HepG2 (cell line): ENCODE data around the gene MIA2. TPM values are rescaled to one million over a fixed set of nuclear protein-coding genes. Genes with fewer than 3 reads are reported as not detected.

Experiments used
- ATAC-seq: fragments of 200-7000 bp; cut with Tn5 transposase; 3 replicates; pipeline ENCODE4 v1.9.1; 2020; ENCODE audit warnings: mild to moderate bottlenecking, moderate library complexity
- BruUV-seq: library from RNA; stranded (reverse); fragments of 400-500 nt; replicated peaks from 2 replicates; lab custom pipeline; 2021; lab: Mats Ljungman, UMichigan
- CTCF ChIA-PET: fragments of 300-600 bp; formaldehyde crosslinking; extraction: SDS; loops from one replicate; lab custom pipeline; 2021; ENCODE audit warnings: low total read pairs, inconsistent platforms, low intra/inter-chr PET ratio; lab: Yijun Ruan, JAX
- POLR2A ChIA-PET: fragments of 350-600 bp; sonication (Branson Sonifier 250); formaldehyde crosslinking; loops from one replicate; lab custom pipeline; 2020; ENCODE audit warnings: antibody characterized with exemption, inconsistent platforms; lab: Yijun Ruan, JAX
- DNase-seq: peaks from one replicate; pipeline ENCODE4 v3.0.0-alpha.2; 2015; ENCODE audit warnings: low spot score
- FAIRE-seq: peaks from 3 replicates; lab custom pipeline; 2011; peaks lifted over from hg19 to GRCh38; lab: Jason Lieb, UNC
- H2AFZ ChIP-seq: one replicate; pipeline ENCODE4 v1.6.1; 2011; ENCODE audit warnings: low read length, inconsistent platforms
- H3K27ac ChIP-seq: fragments of 300-600 bp; 3 replicates; pipeline ENCODE4 v1.8.0; 2011; ENCODE audit warnings: mixed run types, mild to moderate bottlenecking, mixed read lengths, low read length, inconsistent platforms; ENCODE audit not compliant: insufficient read depth; ENCODE audit errors: extremely low read length
- H3K27me3 ChIP-seq, 2 experiments: fragments of 200-600 bp in 1 of 2; 2 replicates in 1 of 2; 3 replicates in 1 of 2; pipeline versions ENCODE4 v1.6.0 to v1.8.0; 2011; ENCODE audit warnings: low read length in 2 of 2, mild to moderate bottlenecking in 2 of 2, moderate library complexity in 2 of 2, inconsistent platforms in 1 of 2; ENCODE audit not compliant: insufficient read depth in 2 of 2, control insufficient read depth in 1 of 2
- H3K36me3 ChIP-seq, 2 experiments: fragments of 200-600 bp in 1 of 2; replicated peaks in 1 of 2; 2 replicates in 1 of 2; 3 replicates in 1 of 2; pipeline versions ENCODE4 v1.5.1 to v1.8.0; 2011; ENCODE audit warnings: low read length in 2 of 2, inconsistent platforms in 1 of 2; ENCODE audit not compliant: insufficient read depth in 2 of 2, control insufficient read depth in 1 of 2
- H3K4me1 ChIP-seq: 2 replicates; pipeline ENCODE4 v1.5.1; 2012; ENCODE audit warnings: low read length, inconsistent platforms; ENCODE audit not compliant: insufficient read depth
- H3K4me2 ChIP-seq: 2 replicates; pipeline ENCODE4 v1.6.0; 2011; ENCODE audit warnings: low read depth, low read length, inconsistent platforms
- H3K4me3 ChIP-seq, 3 experiments: fragments of 200-600 bp in 1 of 3; sonication (generic), shearing (Covaris generic) in 1 of 3; replicated peaks in 1 of 3; 2 replicates each; pipeline ENCODE4 v1.5.1; 2011 to 2016; ENCODE audit warnings: low read length in 3 of 3, inconsistent platforms in 2 of 3, low read depth in 2 of 3, mild to moderate bottlenecking in 2 of 3, control low read depth in 1 of 3, mixed read lengths in 1 of 3; ENCODE audit not compliant: insufficient read depth in 1 of 3
- H3K79me2 ChIP-seq: one replicate; pipeline ENCODE4 v1.6.1; 2011; ENCODE audit warnings: low read length, inconsistent platforms; ENCODE audit not compliant: insufficient read depth
- H3K9ac ChIP-seq: 2 replicates; pipeline ENCODE4 v1.6.0; 2011; ENCODE audit warnings: mild to moderate bottlenecking, low read depth, low read length, inconsistent platforms; ENCODE audit not compliant: insufficient read depth
- H3K9me3 ChIP-seq: 2 replicates; pipeline ENCODE4 v1.5.1; 2012; ENCODE audit warnings: mild to moderate bottlenecking, low read length
- H4K20me1 ChIP-seq: 2 replicates; pipeline ENCODE4 v1.6.0; 2011; ENCODE audit warnings: inconsistent platforms, mild to moderate bottlenecking, low read length, moderate library complexity; ENCODE audit not compliant: insufficient read depth
- ATAD3A ChIP-seq: sonication (generic); formaldehyde crosslinking; IDR thresholded peaks from 2 replicates; pipeline ENCODE4 v1.4.0; 2020; ENCODE audit warnings: missing genetic modification reagents
- ATF1 ChIP-seq: IDR thresholded peaks from 2 replicates; pipeline ENCODE4 v1.6.1; 2016; ENCODE audit warnings: mild to moderate bottlenecking, control low read depth
- CHD2 ChIP-seq: IDR thresholded peaks from 2 replicates; pipeline ENCODE4 v1.6.1; 2011; ENCODE audit warnings: low read depth, low read length, improper control_type of control experiment
- EHMT2 ChIP-seq: fragments of 200-600 bp; sonication (generic); IDR thresholded peaks from 2 replicates; pipeline ENCODE4 v1.7.0; 2017; ENCODE audit warnings: antibody characterized with exemption, low read depth, low read length, borderline replicate concordance
- EP300 ChIP-seq, 3 experiments: sonication (generic) in 1 of 3; formaldehyde crosslinking in 1 of 3; IDR thresholded peaks; 2 replicates each; pipeline versions ENCODE4 v1.5.1 to v1.6.1; 2011 to 2020; ENCODE audit warnings: low read depth in 2 of 3, low read length in 2 of 3, borderline replicate concordance in 1 of 3, improper control_type of control experiment in 1 of 3, mild to moderate bottlenecking in 1 of 3, missing genetic modification reagents in 1 of 3, moderate library complexity in 1 of 3
- FOXM1 ChIP-seq: sonication (generic); formaldehyde crosslinking; IDR thresholded peaks from 2 replicates; pipeline ENCODE4 v1.5.0; 2020; ENCODE audit warnings: missing genetic modification reagents
- HNF4A ChIP-seq: sonication (generic); formaldehyde crosslinking; IDR thresholded peaks from 2 replicates; pipeline ENCODE4 v1.4.0; 2020; ENCODE audit warnings: missing genetic modification reagents
- NFE2 ChIP-seq: sonication (generic); formaldehyde crosslinking; IDR thresholded peaks from 2 replicates; pipeline ENCODE4 v1.4.0; 2020; ENCODE audit warnings: missing genetic modification reagents
- NFE2L2 ChIP-seq: fragments of 150-350 bp; IDR thresholded peaks from 2 replicates; pipeline ENCODE4 v1.6.1; 2014; ENCODE audit warnings: low read length
- PAF1 ChIP-seq: IDR thresholded peaks from 2 replicates; pipeline ENCODE4 v1.6.1; 2016; ENCODE audit warnings: missing genetic modification reagents, missing compliant biosample characterization
- RBM22 ChIP-seq: fragments of 200-400 bp; formaldehyde crosslinking; optimal IDR thresholded peaks from 2 replicates; pipeline ENCODE3; 2017; ENCODE audit warnings: mild to moderate bottlenecking, low read length, moderate library complexity
- SIN3A ChIP-seq: IDR thresholded peaks from 2 replicates; pipeline ENCODE4 v1.6.1; 2011; ENCODE audit warnings: low read depth, mild to moderate bottlenecking, control low read depth, low read length, borderline replicate concordance
- SIX4 ChIP-seq: sonication (generic); formaldehyde crosslinking; IDR thresholded peaks from 2 replicates; pipeline ENCODE4 v1.4.0; 2020; ENCODE audit warnings: missing genetic modification reagents
- TBX3 ChIP-seq: fragments of 450-650 bp; IDR thresholded peaks from 2 replicates; pipeline ENCODE4 v1.6.1; 2017; ENCODE audit warnings: antibody characterized with exemption, mild to moderate bottlenecking, inconsistent platforms, borderline replicate concordance
- ZNF17 ChIP-seq: sonication (generic); formaldehyde crosslinking; IDR thresholded peaks from 2 replicates; pipeline ENCODE4 v1.5.0; 2020; ENCODE audit warnings: mild to moderate bottlenecking, missing genetic modification reagents
- ZNF280B ChIP-seq: sonication (generic); formaldehyde crosslinking; IDR thresholded peaks from 2 replicates; pipeline ENCODE4 v1.5.0; 2020; ENCODE audit warnings: missing genetic modification reagents, mild to moderate bottlenecking, borderline replicate concordance
- ZNF609 ChIP-seq: sonication (generic); formaldehyde crosslinking; IDR thresholded peaks from 2 replicates; pipeline ENCODE4 v1.4.0; 2020; ENCODE audit warnings: mild to moderate bottlenecking, missing genetic modification reagents, borderline replicate concordance
- ZNF737 ChIP-seq: sonication (generic); formaldehyde crosslinking; IDR thresholded peaks from 2 replicates; pipeline ENCODE4 v1.5.0; 2020; ENCODE audit warnings: missing genetic modification reagents, mild to moderate bottlenecking, borderline replicate concordance
- ZSCAN31 ChIP-seq: sonication (generic); formaldehyde crosslinking; IDR thresholded peaks from 2 replicates; pipeline ENCODE4 v1.5.0; 2020; ENCODE audit warnings: low read depth, mild to moderate bottlenecking, missing genetic modification reagents
- WGBS: methylation state at CpG from one replicate; pipeline ENCODE4 v1.1.6; 2017; ENCODE audit warnings: low lambda C conversion rate; 5-methylcytosine and 5-hydroxymethylcytosine counted together
- in situ Hi-C: cut with HindIII; loops from 2 replicates; pipeline ENCODE4 v1.10.0; 2017; ENCODE audit warnings: low pct_unique_long_range_greater_than_20kb; ENCODE audit not compliant: extremely low pct_ligation_motif_present
- intact Hi-C: fragments of 100-400 bp; cut with micrococcal nuclease; formaldehyde crosslinking; loops from one replicate; pipeline ENCODE4 v1.10.0; 2022; ENCODE audit not compliant: unreplicated experiment
- polyA plus RNA-seq, 8 experiments: library from polyadenylated mRNA; depleted of rRNA in 3 of 8; stranded (reverse) in 7 of 8; unstranded in 1 of 8; fragments of >200 nt; fragmentation: Illumina TruSeq in 4 of 8; extraction: Trizol in 4 of 8; gene quantifications; 2 replicates each; pipeline versions ENCODE4 v1.2.1 to v1.2.3, GENCODE V29; 2011 to 2016; ENCODE audit warnings: low read depth in 4 of 8, missing spikeins in 1 of 8, mixed read lengths in 1 of 8; ENCODE audit not compliant: insufficient read depth in 1 of 8
- total RNA-seq, 5 experiments: library from RNA; depleted of rRNA; stranded (reverse); fragments of >200 nt; fragmentation: Illumina TruSeq; extraction: Trizol; gene quantifications; 2 replicates each; pipeline ENCODE4 v1.2.3, GENCODE V29; 2016; ENCODE audit warnings: low read depth in 1 of 5

Gene MIA2
- total and polyA plus RNA-seq, 2 of the 13 experiments (the other 11 are each of a cell fraction or from before 2014, with no cell fraction given), result 134 to 158 TPM

GRCh38 chr14:39376667-39377403, 143.1 kb downstream of the MIA2 start:
- Histone ChIP-seq H3K9ac (no peak overlapping the region), H3K27me3 (no peaks in the 10 kb centered on the region), H3K4me3 (no peak overlapping the region), H4K20me1 (no peaks in the 10 kb centered on the region), H3K27ac (peak overlapping the region; percentile 37), H3K36me3 (no peaks in the 10 kb centered on the region), H3K79me2 (no peaks in the 10 kb centered on the region), H3K4me2 (no peak overlapping the region), H3K9me3 (no peaks in the 10 kb centered on the region), H2AFZ (no peak overlapping the region), H3K4me1 (peaks cover 10% of the 10 kb centered on the region)
- 80% methylated on average over 4 of the region's 4 CpGs for WGBS
- DNase-seq (peak; percentile 48), FAIRE-seq (no peak), ATAC-seq (peak; percentile 50)
- intact Hi-C loops (no loop called here), in situ Hi-C loops (no loop called here)
- no TSS peak for BruUV-seq
- ChIA-PET CTCF (no interaction called here), POLR2A (interaction anchor here (1.2 to 1.5 kb wide), 4 partner anchors 8 to 275 kb away, joined by 3 to 6 read pairs (median 4); partner anchors contain the start of genes SEC23A and TRAPPC6B)
- TF ChIP-seq ZSCAN31 (CRISPR knock-in tag), result no peak
- no peak for TF ChIP-seq ZNF280B
- no peak for TF ChIP-seq ZNF737
- TF ChIP-seq TBX3, result no peak
- peak; percentile 70 for TF ChIP-seq RBM22
- TF ChIP-seq ATAD3A (CRISPR knock-in tag), result no peak
- no peak for TF ChIP-seq SIN3A
- 0 out of 2 replicates have a peak, but pooled peaks have one; percentile 46 for TF ChIP-seq NFE2 (CRISPR knock-in tag)
- no peak for TF ChIP-seq ZNF17 (CRISPR knock-in tag)
- 0 out of 2 replicates have a peak, but pooled peaks have one; percentile 15 for TF ChIP-seq SIX4 (CRISPR knock-in tag)
- TF ChIP-seq EHMT2, result 0 out of 2 replicates have a peak, but pooled peaks have one; percentile 27
- TF ChIP-seq PAF1 (CRISPR knock-in tag), result no peak
- no peak for TF ChIP-seq CHD2
- TF ChIP-seq HNF4A (CRISPR knock-in tag), result no peak
- TF ChIP-seq NFE2L2, result peak; percentile 89
- TF ChIP-seq ZNF609 (CRISPR knock-in tag), result no peak
- TF ChIP-seq EP300 (IDR thresholded peaks at IDR 0.05; ENCODE audit: low read depth in 2 of 2, low read length in 2 of 2), result peak in 1 of 2 experiments; percentile 13; a peak in 1 of 4 replicates
- TF ChIP-seq EP300 (CRISPR knock-in tag; IDR thresholded peaks at IDR 0.05; ENCODE audit: borderline replicate concordance), result no peak
- TF ChIP-seq FOXM1 (CRISPR knock-in tag), result no peak
- no peak for TF ChIP-seq ATF1 (CRISPR knock-in tag)
